Fibroblast of the aortic adventitia (primary cell): Measurements from ENCODE around the gene PLXNA4. TPM values are rescaled to one million over a fixed set of nuclear protein-coding genes. Genes with fewer than 3 reads are reported as not detected.
A peak's percentile ranks its signal among the peaks of the same experiment; 100 is the strongest.

ENCODE experiments used
- DNase-seq: peaks from one replicate; pipeline ENCODE4 v3.0.0-alpha.2; 2010; ENCODE audit warnings: low read depth
- H3K4me3 ChIP-seq: 2 replicates; pipeline ENCODE4 v1.5.1; 2011; ENCODE audit warnings: low read depth, mild to moderate bottlenecking, control low read depth, low read length, moderate library complexity
- CTCF ChIP-seq: IDR thresholded peaks from 2 replicates; pipeline ENCODE4 v1.5.1; 2011; ENCODE audit warnings: mild to moderate bottlenecking, low read length, control low read depth, inconsistent platforms; ENCODE audit not compliant: insufficient read depth
- total RNA-seq: library from RNA; depleted of rRNA; stranded (reverse); fragments of >200 nt; gene quantifications from 2 replicates; pipeline ENCODE4 v1.2.3, GENCODE V29; 2012; ENCODE audit warnings: low replicate concordance

The PLXNA4 gene
- total RNA-seq, 1 donor, result 3.0 TPM

- no peak overlapping the region for H3K4me3 ChIP-seq
- TF ChIP-seq CTCF, result no peak
- DNase-seq, result no peak
Observed at GRCh38 chr7:132150711-132151110, 425.6 kb downstream of the PLXNA4 start.

GRCh38 chr7:132149436-132150304, 426.6 kb downstream of the PLXNA4 start:
- TF ChIP-seq CTCF, result no peak
- DNase-seq, result no peak
- no peak overlapping the region for H3K4me3 ChIP-seq

- H3K4me3 ChIP-seq, result no peak overlapping the region
- TF ChIP-seq CTCF, result no peak
- DNase-seq, result no peak
Observed at GRCh38 chr7:132148876-132149275, 427.4 kb downstream of the PLXNA4 start.

- no peak for TF ChIP-seq CTCF
- peak; percentile 93 for DNase-seq
- no peak overlapping the region for H3K4me3 ChIP-seq
Observed at GRCh38 chr7:132145466-132145865, 430.8 kb downstream of the PLXNA4 start.

- no peak for TF ChIP-seq CTCF
- no peak overlapping the region for H3K4me3 ChIP-seq
- no peak for DNase-seq
Observed at GRCh38 chr7:132145063-132145462, 431.2 kb downstream of the PLXNA4 start.

- TF ChIP-seq CTCF, result no peak
- DNase-seq, result no peak
Observed at GRCh38 chr7:132142006-132142405, 434.3 kb downstream of the PLXNA4 start.

More at GRCh38 chr7:132142006-132142405, 434.3 kb downstream of the PLXNA4 start:
- no peak overlapping the region for H3K4me3 ChIP-seq
